HCT116 (cell line): Measurements from ENCODE around the gene GAB2. TPM values are rescaled to one million over a fixed set of nuclear protein-coding genes. Genes with fewer than 3 reads are reported as not detected.

Experiments used
- ATAC-seq: fragments of 200-7000 bp; cut with Tn5 transposase; 2 replicates; pipeline ENCODE4 v1.9.1; 2020; ENCODE audit warnings: mild to moderate bottlenecking, moderate library complexity
- BruUV-seq: library from RNA; stranded (reverse); fragments of 400-500 nt; replicated peaks from 2 replicates; lab custom pipeline; 2021; lab: Mats Ljungman, UMichigan
- CTCF ChIA-PET: fragments of 300-600 bp; sonication (Branson Sonifier 250); formaldehyde crosslinking; loops from one replicate; lab custom pipeline; 2021; ENCODE audit warnings: antibody characterized with exemption; lab: Charles Lee
- POLR2A ChIA-PET: fragments of 300-600, 350-600 bp; sonication (Branson Sonifier 250); formaldehyde crosslinking; loops from one replicate; lab custom pipeline; 2021; ENCODE audit warnings: antibody characterized with exemption; lab: Charles Lee
- RAD21 ChIA-PET, 2 experiments: fragments of 300-600 bp; sonication (Branson Sonifier 250); formaldehyde crosslinking; loops; one replicate each; lab custom pipeline; 2023; ENCODE audit warnings: low total read pairs in 2 of 2; ENCODE audit not compliant: uncharacterized antibody in 2 of 2, unreplicated experiment in 2 of 2, low non-redundant PET in 1 of 2; lab: Charles Lee
- DNase-seq: peaks from one replicate; pipeline ENCODE4 v3.0.0-alpha.2; 2010; ENCODE audit warnings: low read depth, low spot score
- H2AFZ ChIP-seq: fragments of 200-600 bp; shearing (Covaris generic), sonication (generic); 2 replicates; pipeline ENCODE4 v1.6.1; 2017; ENCODE audit warnings: low read depth, mixed run types, mixed read lengths, antibody characterized with exemption, low read length; ENCODE audit not compliant: poor library complexity, severe bottlenecking
- H3K27ac ChIP-seq: 2 replicates; pipeline ENCODE4 v1.5.1; 2012; ENCODE audit warnings: low read depth, low read length
- H3K27me3 ChIP-seq: fragments of 200-600 bp; sonication (generic); 2 replicates; pipeline ENCODE4 v1.6.1; 2016; ENCODE audit warnings: mixed run types, low read length, mixed read lengths; ENCODE audit not compliant: insufficient read depth
- H3K36me3 ChIP-seq, 2 experiments: fragments of 200-500 bp in 1 of 2; fragments of 200-600 bp in 1 of 2; sonication (Bioruptor generic) in 1 of 2; sonication (generic) in 1 of 2; 2 replicates each; pipeline versions ENCODE4 v1.5.1 to v1.6.1; 2014 to 2016; ENCODE audit warnings: low read length in 2 of 2, inconsistent platforms in 1 of 2, mixed read lengths in 1 of 2, mixed run types in 1 of 2; ENCODE audit not compliant: insufficient read depth in 2 of 2, control insufficient read depth in 1 of 2
- H3K4me1 ChIP-seq, 2 experiments: fragments of 200-600 bp in 1 of 2; sonication (generic) in 1 of 2; 2 replicates each; pipeline versions ENCODE4 v1.5.1 to v1.6.1; 2012 to 2017; ENCODE audit warnings: low read length in 2 of 2, inconsistent platforms in 1 of 2, mild to moderate bottlenecking in 1 of 2, mixed read lengths in 1 of 2, mixed run types in 1 of 2, moderate library complexity in 1 of 2; ENCODE audit not compliant: insufficient read depth in 2 of 2, control insufficient read depth in 1 of 2
- H3K4me2 ChIP-seq: fragments of 200-600 bp; sonication (generic); 2 replicates; pipeline ENCODE4 v1.6.1; 2017; ENCODE audit warnings: mixed run types, low read length, mixed read lengths
- H3K4me3 ChIP-seq, 2 experiments: fragments of 200-600 bp in 1 of 2; sonication (generic) in 1 of 2; replicated peaks in 1 of 2; 2 replicates each; pipeline ENCODE4 v1.5.1; 2011 to 2016; ENCODE audit warnings: low read length in 2 of 2, control low read depth in 1 of 2, low read depth in 1 of 2, mild to moderate bottlenecking in 1 of 2, mixed read lengths in 1 of 2, mixed run types in 1 of 2
- H3K79me2 ChIP-seq: fragments of 200-600 bp; sonication (generic); 2 replicates; pipeline ENCODE4 v1.6.1; 2017; ENCODE audit warnings: mild to moderate bottlenecking, mixed run types, low read length, moderate library complexity, mixed read lengths; ENCODE audit not compliant: insufficient read depth
- H3K9ac ChIP-seq: fragments of 200-600 bp; sonication (generic); 2 replicates; pipeline ENCODE4 v1.6.1; 2016; ENCODE audit warnings: low read length, mixed read lengths
- H3K9me2 ChIP-seq: fragments of 200-600 bp; sonication (generic), shearing (Covaris generic); 2 replicates; pipeline ENCODE4 v1.6.1; 2017; ENCODE audit warnings: mixed run types, mild to moderate bottlenecking, moderate library complexity; ENCODE audit not compliant: insufficient read depth
- H3K9me3 ChIP-seq, 2 experiments: fragments of 200-500 bp in 1 of 2; fragments of 200-600 bp in 1 of 2; sonication (Bioruptor generic) in 1 of 2; sonication (generic) in 1 of 2; 2 replicates each; pipeline ENCODE4 v1.6.1; 2014 to 2017; ENCODE audit warnings: low read length in 2 of 2, mixed read lengths in 2 of 2, inconsistent platforms in 1 of 2, low read depth in 1 of 2, mild to moderate bottlenecking in 1 of 2, mixed run types in 1 of 2, moderate library complexity in 1 of 2; ENCODE audit not compliant: control insufficient read depth in 1 of 2, insufficient read depth in 1 of 2
- H4K20me1 ChIP-seq: fragments of 200-600 bp; sonication (generic), shearing (Covaris generic); 2 replicates; pipeline ENCODE4 v1.6.1; 2017; ENCODE audit warnings: mixed run types, mild to moderate bottlenecking, moderate library complexity; ENCODE audit not compliant: insufficient read depth
- ELF1 ChIP-seq: IDR thresholded peaks from 2 replicates; pipeline ENCODE4 v1.6.1; 2012; ENCODE audit warnings: low read depth, borderline replicate concordance
- JUND ChIP-seq: IDR thresholded peaks from 2 replicates; pipeline ENCODE4 v1.6.1; 2012
- REST ChIP-seq: IDR thresholded peaks from 2 replicates; pipeline ENCODE4 v1.6.1; 2012; ENCODE audit warnings: low read depth
- intact Hi-C: fragments of 100-400 bp; cut with micrococcal nuclease; formaldehyde crosslinking; loops from 2 replicates; pipeline ENCODE4 v1.10.0; 2022
- total RNA-seq: library from RNA; stranded (reverse); gene quantifications from one replicate; pipeline ENCODE4 v1.2.1, GENCODE V29; 2021; ENCODE audit not compliant: unreplicated experiment

The GAB2 gene
- total RNA-seq, 1 experiment from 2014 or later, result 1.9 TPM

DNA sequence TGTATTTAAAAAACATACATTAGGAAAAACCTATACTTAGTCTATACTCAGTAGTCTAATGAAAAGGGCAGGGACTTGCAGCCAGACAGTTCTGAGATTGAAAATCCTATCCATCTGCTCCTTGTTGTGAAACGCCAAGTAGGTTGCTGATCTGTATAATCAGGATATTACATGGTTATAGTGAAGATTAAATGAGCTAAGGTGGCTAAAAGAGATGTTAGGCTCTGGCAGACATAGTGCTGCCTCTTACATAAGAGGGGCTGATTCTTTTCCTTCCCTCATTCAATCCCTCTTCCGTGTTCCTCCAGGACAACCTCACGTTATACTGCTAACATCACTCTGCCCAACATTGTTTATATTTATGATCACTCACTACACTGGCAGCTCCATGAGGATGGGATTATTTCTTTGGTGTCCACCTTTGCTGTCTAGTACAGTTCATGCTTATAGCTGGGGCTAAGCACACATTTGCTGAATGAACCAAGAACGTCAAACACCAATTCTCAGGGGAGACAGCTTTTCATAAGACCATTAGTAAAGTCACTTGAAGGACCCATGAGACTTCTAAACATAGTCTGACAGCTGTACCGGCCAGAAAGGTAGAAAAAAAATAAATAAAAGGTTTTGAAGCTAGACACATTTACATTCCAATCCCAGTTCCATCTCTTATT, 46.3 kb downstream of the GAB2 start:
- Histone ChIP-seq H2AFZ (no peak overlapping the region), H3K27ac (no peak overlapping the region), H4K20me1 (no peaks in the 10 kb centered on the region), H3K4me2 (no peak overlapping the region), H3K79me2 (no peaks in the 10 kb centered on the region), H3K9ac (no peak overlapping the region), H3K9me2 (no peaks in the 10 kb centered on the region), H3K4me1 (no peaks in the 10 kb centered on the region), H3K27me3 (no peaks in the 10 kb centered on the region), H3K36me3 (no peaks in the 10 kb centered on the region), H3K9me3 (no peaks in the 10 kb centered on the region), H3K4me3 (no peak overlapping the region)
- TF ChIP-seq JUND (no peak), REST (no peak), ELF1 (no peak)
- DNase-seq (no peak), ATAC-seq (no peak)
- POLR2A ChIA-PET, result no interaction called here
- intact Hi-C loops, result no loop called here
- CTCF ChIA-PET, result no interaction called here
- no TSS peak for BruUV-seq
- RAD21 ChIA-PET, result interaction anchor here in 1 of 2 experiments (0.6 kb wide), 1 partner anchor 193 kb away, joined by 3 read pairs; no protein-coding TSS in a partner anchor
